Muscle of leg (tissue), 11 donors: ENCODE data around the gene NAPSA. TPM values are rescaled to one million over a fixed set of nuclear protein-coding genes. Genes with fewer than 3 reads are reported as not detected.
A peak's percentile ranks its signal among the peaks of the same experiment; 100 is the strongest.

Source experiments
- DNase-seq: peaks from one replicate; pipeline ENCODE4 v3.0.0; 2013
- H3K27ac ChIP-seq: one replicate; pipeline ENCODE4 v1.5.1; 2013; ENCODE audit warnings: mild to moderate bottlenecking, low read length, control low read depth
- H3K27me3 ChIP-seq: one replicate; pipeline ENCODE4 v1.6.1; 2013; ENCODE audit warnings: low read length; ENCODE audit not compliant: control insufficient read depth, insufficient read depth
- H3K36me3 ChIP-seq: one replicate; pipeline ENCODE4 v1.6.1; 2013; ENCODE audit warnings: low read length; ENCODE audit not compliant: control insufficient read depth, insufficient read depth
- H3K4me1 ChIP-seq: one replicate; pipeline ENCODE4 v1.6.1; 2013; ENCODE audit warnings: low read length; ENCODE audit not compliant: control insufficient read depth, insufficient read depth
- H3K4me3 ChIP-seq: one replicate; pipeline ENCODE4 v1.5.1; 2013; ENCODE audit warnings: low read length, control low read depth
- H3K9me3 ChIP-seq: replicated peaks from 2 replicates; pipeline ENCODE4 v1.6.1; 2013; ENCODE audit warnings: low read depth, low read length; ENCODE audit not compliant: control insufficient read depth
- WGBS: methylation state at CpG from one replicate; pipeline ENCODE4 v1.1.5; 2013; ENCODE audit warnings: missing lambda C conversion rate; ENCODE audit not compliant: insufficient coverage; 5-methylcytosine and 5-hydroxymethylcytosine counted together
- polyA plus RNA-seq, 8 donors: library from polyadenylated mRNA; unstranded; fragments of 120-200 nt; gene quantifications; one replicate each; pipeline versions ENCODE4 v1.2.1 to v1.2.3, GENCODE V29; 2013; ENCODE audit warnings: inconsistent platforms in 1 of 8, low replicate concordance in 1 of 8; ENCODE audit not compliant: insufficient read length in 8 of 8, insufficient read depth in 1 of 8
- total RNA-seq: library from RNA; stranded (reverse); fragments of 120-200 nt; gene quantifications from one replicate; pipeline ENCODE4 v1.2.4, GENCODE V29; 2013

Gene NAPSA
- total and polyA plus RNA-seq, 9 donors, result 0.29 to 1.7 (median 0.56) TPM

DNA sequence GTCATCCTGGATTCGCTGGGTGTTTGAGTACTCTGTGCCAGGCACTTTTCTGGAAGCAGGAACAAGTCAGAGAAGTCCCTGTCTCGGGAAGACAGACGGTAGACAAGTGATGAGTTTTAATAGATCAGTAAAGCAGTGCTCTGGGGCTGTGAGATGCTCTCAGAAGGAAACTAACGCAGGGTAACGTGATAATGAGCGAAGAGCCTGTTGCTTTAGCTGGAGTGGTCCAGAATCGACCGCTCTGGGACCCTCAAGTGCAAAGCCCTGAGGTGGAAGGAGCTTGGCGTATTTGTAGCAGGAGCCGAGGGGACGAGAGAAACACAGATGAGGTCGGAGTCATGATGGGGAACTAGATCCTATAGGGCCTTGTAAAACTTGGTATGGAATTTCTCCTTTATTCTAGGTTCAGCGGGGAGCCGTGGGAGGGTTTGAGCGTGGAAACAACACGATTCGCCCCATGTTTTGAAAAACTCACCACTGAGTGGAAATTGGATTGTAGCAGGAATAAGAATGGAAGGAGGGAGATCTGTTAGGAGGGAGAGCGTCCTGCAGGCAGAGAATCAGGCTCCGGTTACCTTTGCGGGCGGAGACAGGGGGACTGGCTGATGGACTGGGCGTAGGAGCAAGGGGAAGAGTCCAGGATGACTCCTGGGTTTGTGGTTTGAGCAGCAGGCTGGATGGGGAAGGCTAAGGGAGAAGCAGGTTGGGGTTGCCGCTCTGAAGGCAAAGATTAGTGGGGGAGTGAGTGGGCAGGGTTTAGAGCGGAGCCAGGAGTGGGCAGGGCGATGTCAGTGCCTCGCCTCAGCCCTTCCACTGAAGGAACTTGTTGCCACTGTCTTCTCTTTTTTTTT lies 19.5 kb upstream of the NAPSA start:
- Histone ChIP-seq H3K4me1 (peaks cover 27% of the 10 kb centered on the region), H3K4me3 (peak overlapping the region; percentile 82), H3K9me3 (no peaks in the 10 kb centered on the region), H3K27ac (peak overlapping the region; percentile 99), H3K27me3 (no peaks in the 10 kb centered on the region), H3K36me3 (peaks cover 35% of the 10 kb centered on the region)
- DNase-seq, result peak; percentile 69
- 4% methylated on average over 22 of the region's 26 CpGs for WGBS

DNA sequence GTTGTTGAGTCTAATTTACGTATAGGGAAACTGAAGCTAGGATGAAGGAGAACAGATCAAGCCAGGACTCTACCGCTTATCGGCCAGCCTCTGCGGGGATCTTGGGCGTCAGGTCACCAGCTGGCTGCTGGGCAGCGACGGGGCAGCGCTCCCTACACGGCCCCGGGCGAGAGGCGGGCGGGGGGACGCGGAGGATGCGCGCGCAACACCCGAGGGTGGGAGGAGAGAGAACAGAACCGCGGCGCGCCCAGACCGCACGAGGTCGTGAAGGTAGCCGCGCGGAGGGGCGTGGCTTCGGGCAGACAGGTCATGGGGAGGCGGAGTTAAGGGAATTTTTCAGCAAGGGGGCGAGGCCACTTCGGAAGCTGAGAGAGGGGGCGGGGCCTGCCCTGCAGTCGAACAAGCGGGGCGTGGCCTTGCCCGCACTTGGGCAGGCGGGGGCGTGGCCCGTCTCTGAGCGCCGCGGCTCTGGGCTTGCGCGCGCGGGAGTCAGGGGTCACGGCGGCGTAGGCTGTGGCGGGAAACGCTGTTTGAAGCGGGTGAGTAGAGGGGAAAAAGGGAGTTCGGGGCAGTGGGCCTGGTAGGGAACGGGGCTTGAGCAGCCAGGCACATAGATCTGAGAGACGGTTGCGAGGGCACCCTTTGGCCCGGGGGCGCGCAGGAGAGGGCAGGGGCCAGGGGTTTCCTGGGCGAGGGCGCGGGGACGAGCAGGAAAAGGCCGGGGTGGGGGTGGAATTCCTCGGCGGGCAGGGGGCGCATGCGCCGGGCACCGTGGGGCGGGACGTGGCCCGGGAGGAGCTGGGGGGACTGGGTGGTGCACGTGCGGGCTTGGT lies 18.6 kb upstream of the NAPSA start, which contains the start of gene POLD1:
Gene POLD1 (plus strand): TSS at position 496 of the 833 bp plus-strand sequence. CDS start 14,505 bp downstream, outside the sequence.
- Histone ChIP-seq H3K27me3 (no peaks in the 10 kb centered on the region), H3K36me3 (peaks cover 43% of the 10 kb centered on the region), H3K27ac (peak within 1 kb of the TSS; percentile 99), H3K9me3 (no peaks in the 10 kb centered on the region), H3K4me3 (peak within 1 kb of the TSS; percentile 82), H3K4me1 (peaks cover 27% of the 10 kb centered on the region)
- peak; percentile 97 for DNase-seq
- 1% methylated on average over 76 of the region's 78 CpGs for WGBS

DNA sequence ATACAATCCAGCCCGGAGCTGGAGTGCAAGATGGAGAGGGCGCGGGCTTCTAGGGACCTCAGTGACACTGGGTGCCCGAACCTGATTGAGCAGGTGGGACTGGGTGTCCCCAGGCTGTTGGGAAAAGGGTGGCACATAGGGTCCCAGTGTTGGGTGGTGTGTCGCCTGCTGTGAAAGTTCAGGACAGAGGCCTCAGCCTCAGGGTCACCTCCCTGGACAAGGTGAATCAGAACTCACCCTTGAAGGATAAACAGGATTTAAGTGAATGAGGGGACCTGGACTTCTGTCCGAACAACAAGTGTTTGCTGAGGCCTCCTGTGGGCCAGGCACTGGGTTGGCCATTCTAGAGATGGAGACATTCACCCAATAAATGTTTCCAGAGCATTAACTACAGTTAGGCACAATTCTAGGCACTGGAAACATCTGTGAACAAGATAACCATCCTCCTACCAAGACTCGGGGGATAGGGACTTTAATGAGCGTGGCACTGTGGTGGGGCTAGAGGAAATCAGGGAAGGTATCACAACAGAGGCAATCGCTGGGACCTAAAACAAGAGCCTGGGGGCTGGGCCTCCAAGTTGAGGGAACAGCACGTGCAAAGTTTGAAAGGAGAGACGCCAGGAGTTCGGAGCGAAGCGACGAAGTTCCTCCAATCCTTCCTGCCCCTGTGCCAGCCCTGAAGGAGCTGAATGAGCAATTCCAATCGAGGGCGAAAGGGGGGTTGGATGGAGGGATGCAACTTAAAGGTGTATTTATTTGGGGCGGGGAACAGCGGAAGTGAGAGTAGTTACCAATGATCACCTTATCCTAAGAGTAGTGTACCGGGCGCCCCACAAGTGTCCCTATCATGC lies 17.8 kb upstream of the NAPSA start:
- H3K36me3 ChIP-seq, result peaks cover 52% of the 10 kb centered on the region
- H3K9me3 ChIP-seq, result no peaks in the 10 kb centered on the region
- peak overlapping the region; percentile 99 for H3K27ac ChIP-seq
- peak overlapping the region; percentile 82 for H3K4me3 ChIP-seq
- peaks cover 27% of the 10 kb centered on the region for H3K4me1 ChIP-seq
- peak; percentile 51 for DNase-seq
- WGBS, result 40% methylated on average over 17 of the region's 21 CpGs
- no peaks in the 10 kb centered on the region for H3K27me3 ChIP-seq

DNA sequence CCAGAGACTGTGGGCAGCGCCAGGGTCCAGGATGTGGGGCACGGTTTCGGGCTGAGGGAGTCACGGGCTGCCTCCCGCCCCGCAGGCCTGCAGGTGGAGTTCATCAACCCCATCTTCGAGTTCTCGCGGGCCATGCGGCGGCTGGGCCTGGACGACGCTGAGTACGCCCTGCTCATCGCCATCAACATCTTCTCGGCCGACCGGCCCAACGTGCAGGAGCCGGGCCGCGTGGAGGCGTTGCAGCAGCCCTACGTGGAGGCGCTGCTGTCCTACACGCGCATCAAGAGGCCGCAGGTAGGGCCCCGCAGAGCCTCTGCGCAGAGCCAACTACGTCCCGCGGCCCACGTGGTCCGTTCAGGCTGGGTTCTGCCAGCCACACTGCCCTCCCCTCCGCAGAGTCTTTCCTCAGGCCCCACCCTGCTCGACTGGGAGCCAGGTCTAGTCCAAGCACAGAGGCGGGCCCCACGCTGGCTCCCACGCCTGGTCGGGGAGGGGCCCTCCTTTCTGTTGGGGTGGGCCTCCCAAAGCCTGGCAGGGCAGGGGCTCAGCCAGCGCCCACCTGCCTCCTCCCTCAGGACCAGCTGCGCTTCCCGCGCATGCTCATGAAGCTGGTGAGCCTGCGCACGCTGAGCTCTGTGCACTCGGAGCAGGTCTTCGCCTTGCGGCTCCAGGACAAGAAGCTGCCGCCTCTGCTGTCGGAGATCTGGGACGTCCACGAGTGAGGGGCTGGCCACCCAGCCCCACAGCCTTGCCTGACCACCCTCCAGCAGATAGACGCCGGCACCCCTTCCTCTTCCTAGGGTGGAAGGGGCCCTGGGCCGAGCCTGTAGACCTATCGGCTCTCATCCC lies 16.7 kb upstream of the NAPSA start:
- peaks cover 28% of the 10 kb centered on the region for H3K4me1 ChIP-seq
- no peaks in the 10 kb centered on the region for H3K9me3 ChIP-seq

DNA sequence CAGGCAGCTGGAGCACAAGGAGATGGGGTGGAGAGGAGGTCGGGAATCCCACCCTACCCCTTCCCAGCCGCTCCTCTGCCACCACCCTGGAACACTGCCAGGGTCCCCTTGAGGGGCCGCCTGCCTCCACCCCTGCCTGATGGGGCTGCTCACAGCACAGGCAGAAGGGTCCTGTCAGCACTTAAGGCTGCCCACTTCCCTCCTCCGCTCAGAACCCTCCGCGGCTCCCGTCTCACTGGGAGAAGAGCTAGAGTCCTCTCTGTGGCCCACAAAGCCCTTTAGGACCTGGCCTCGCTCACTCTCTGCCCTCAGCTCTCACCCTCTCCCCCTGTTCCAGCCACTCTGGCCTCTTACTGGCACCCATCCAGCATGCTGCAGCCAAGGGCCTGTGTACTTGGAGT lies 15.3 kb upstream of the NAPSA start:
- Histone ChIP-seq H3K27me3 (no peaks in the 10 kb centered on the region), H3K9me3 (no peaks in the 10 kb centered on the region), H3K4me1 (peaks cover 31% of the 10 kb centered on the region), H3K27ac (peak overlapping the region; percentile 13), H3K4me3 (no peak overlapping the region), H3K36me3 (peaks cover 53% of the 10 kb centered on the region)
- WGBS, result 74% methylated on average over 7 of the region's 8 CpGs
- DNase-seq, result no peak

More for the DNA sequence above, 16.7 kb upstream of the NAPSA start:
- no peak overlapping the region for H3K27ac ChIP-seq
- DNase-seq, result no peak
- no peaks in the 10 kb centered on the region for H3K27me3 ChIP-seq
- peaks cover 57% of the 10 kb centered on the region for H3K36me3 ChIP-seq
- WGBS, result 89% methylated on average over 57 of the region's 58 CpGs
- H3K4me3 ChIP-seq, result no peak overlapping the region

DNA sequence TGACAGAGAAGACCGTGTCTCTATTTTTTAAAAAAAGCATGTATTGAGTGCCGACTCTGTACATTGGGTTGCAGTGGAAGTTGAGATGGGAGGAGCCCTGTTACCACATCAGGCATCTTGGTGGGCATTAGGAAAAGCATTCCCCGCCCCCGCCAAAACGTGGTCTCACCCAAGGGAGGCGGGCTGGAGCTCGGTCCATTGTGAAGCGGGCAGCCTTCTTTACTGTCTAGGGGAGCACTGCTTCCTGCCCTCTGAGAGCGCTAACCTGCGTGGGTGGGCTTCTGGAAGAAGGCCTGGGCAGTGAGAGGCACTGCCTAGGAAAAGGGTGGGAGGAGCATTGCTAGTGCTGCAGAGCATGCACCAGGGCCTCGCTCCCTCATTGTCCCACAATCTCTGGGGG lies 14.7 kb upstream of the NAPSA start:
- Histone ChIP-seq H3K4me1 (peaks cover 28% of the 10 kb centered on the region), H3K36me3 (peaks cover 53% of the 10 kb centered on the region), H3K4me3 (no peak overlapping the region), H3K27me3 (no peaks in the 10 kb centered on the region), H3K9me3 (no peaks in the 10 kb centered on the region), H3K27ac (no peak overlapping the region)
- no peak for DNase-seq
- 59% methylated on average over 4 of the region's 11 CpGs for WGBS

DNA sequence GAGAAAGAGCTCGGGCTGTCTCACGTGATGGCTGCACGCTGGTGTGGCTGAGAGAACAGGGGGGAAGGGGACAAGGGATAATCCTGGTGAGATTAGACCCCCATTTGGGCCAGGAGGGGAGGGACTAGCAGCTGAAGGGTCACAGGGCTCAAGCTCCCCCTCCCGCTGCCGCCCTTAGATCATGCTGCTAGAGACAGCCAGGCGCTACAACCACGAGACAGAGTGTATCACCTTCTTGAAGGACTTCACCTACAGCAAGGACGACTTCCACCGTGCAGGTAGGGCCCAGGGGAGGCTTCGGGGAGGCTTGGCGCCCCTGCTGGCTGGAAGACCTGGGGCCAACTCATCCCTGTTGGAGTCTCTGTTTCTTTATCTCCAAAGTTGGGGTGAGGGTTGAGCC lies 14.2 kb upstream of the NAPSA start:
- 95% methylated on average over 11 of the region's 11 CpGs for WGBS
- no peak overlapping the region for H3K4me3 ChIP-seq
- H3K27me3 ChIP-seq, result no peaks in the 10 kb centered on the region
- DNase-seq, result no peak
- no peak overlapping the region for H3K27ac ChIP-seq
- H3K36me3 ChIP-seq, result peaks cover 53% of the 10 kb centered on the region
- no peaks in the 10 kb centered on the region for H3K9me3 ChIP-seq
- H3K4me1 ChIP-seq, result peaks cover 22% of the 10 kb centered on the region

DNA sequence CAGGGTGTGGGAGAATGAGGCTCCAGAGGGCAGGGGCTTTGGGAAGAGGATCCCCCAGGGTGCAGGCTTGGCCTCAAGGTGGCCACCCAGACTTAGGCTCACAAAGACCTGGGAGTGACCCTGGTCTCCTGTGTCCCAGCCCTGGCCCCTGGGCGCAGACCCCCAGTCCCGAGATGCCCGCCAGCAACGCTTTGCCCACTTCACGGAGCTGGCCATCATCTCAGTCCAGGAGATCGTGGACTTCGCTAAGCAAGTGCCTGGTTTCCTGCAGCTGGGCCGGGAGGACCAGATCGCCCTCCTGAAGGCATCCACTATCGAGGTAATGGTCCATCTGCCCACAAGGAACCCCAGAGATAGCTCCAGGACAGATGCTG lies 13.4 kb upstream of the NAPSA start:
- peaks cover 53% of the 10 kb centered on the region for H3K36me3 ChIP-seq
- DNase-seq, result no peak
- no peaks in the 10 kb centered on the region for H3K27me3 ChIP-seq
- H3K9me3 ChIP-seq, result no peaks in the 10 kb centered on the region
- no peak overlapping the region for H3K4me3 ChIP-seq
- WGBS, result over 99% methylated on average over 10 of the region's 10 CpGs
- no peak overlapping the region for H3K27ac ChIP-seq
- H3K4me1 ChIP-seq, result peaks cover 21% of the 10 kb centered on the region

DNA sequence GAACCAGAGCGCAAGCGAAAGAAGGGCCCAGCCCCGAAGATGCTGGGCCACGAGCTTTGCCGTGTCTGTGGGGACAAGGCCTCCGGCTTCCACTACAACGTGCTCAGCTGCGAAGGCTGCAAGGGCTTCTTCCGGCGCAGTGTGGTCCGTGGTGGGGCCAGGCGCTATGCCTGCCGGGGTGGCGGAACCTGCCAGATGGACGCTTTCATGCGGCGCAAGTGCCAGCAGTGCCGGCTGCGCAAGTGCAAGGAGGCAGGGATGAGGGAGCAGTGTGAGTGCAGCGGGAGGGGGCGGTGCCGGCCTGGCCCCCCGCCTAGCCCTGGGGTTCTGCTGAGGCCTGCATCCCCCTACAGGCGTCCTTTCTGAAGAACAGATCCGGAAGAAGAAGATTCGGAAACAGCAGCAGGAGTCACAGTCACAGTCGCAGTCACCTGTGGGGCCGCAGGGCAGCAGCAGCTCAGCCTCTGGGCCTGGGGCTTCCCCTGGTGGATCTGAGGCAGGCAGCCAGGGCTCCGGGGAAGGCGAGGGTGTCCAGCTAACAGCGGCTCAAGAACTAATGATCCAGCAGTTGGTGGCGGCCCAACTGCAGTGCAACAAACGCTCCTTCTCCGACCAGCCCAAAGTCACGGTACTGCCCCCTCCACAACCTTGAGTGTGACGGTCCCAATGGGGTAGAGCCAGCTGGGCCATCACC lies 12.9 kb upstream of the NAPSA start:
- DNase-seq, result no peak
- Histone ChIP-seq H3K4me3 (no peak overlapping the region), H3K4me1 (peaks cover 17% of the 10 kb centered on the region), H3K27me3 (no peaks in the 10 kb centered on the region), H3K36me3 (peaks cover 53% of the 10 kb centered on the region), H3K27ac (no peak overlapping the region), H3K9me3 (no peaks in the 10 kb centered on the region)
- 93% methylated on average over 32 of the region's 36 CpGs for whole genome bisulfite sequencing
